ENCODE results near the gene CEMIP. TPM values are rescaled to one million over a fixed set of nuclear protein-coding genes. Genes with fewer than 3 reads are reported as not detected.

CEMIP gene
- total and polyA plus RNA-seq, 3 experiments from 2014 or later, result not detected

DNA sequence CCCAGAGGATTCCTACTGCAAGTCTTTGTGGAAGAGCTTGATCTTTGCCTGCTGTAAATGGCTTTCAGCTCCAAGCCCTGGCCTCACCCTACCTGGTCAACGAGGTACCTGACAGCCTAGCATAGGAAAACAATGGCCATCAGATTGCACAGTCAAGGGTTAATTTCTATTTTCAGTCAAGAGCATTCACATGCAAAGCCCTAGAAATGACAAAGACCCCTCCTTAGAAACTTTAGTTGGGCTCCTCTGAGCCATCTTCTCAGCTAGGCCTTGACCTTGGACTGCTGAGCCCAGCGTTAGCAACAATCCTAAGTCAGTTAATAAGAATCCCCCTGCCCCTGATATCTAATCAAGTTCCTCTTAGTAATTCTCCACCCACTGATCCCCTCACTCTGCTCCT, 192.0 kb downstream of the CEMIP start:
- Mint-ChIP-seq H3K27ac (peak overlapping the region in 4 of 8 donors; percentile 11 to 74 (median 56)), H3K9me3 (no peaks in the 10 kb centered on the region), H3K4me3 (no peak overlapping the region), H3K36me3 (peaks cover 0 to 52% (median 6%) of the 10 kb centered on the region in 3 donors), H3K27me3 (peaks cover 0 to 3% of the 10 kb centered on the region in 2 donors), H3K4me1 (peaks cover 24 to 26% (median 24%) of the 10 kb centered on the region in 3 donors)
- no peak overlapping the region for H3K27ac ChIP-seq (ENCODE audit: low read depth, low read length)
- DNase-seq, result no peak
- ChIA-PET CTCF (interaction anchor here (0.8 to 1.7 kb wide), 4 partner anchors 8 to 295 kb away, joined by 3 to 10 read pairs (median 4); no protein-coding TSS in a partner anchor), POLR2A (no interaction called here)
- H3K4me3 ChIP-seq (ENCODE audit: low read length), result no peak overlapping the region
- H3K9me3 ChIP-seq (ENCODE audit: low read length), result no peaks in the 10 kb centered on the region
- H3K27me3 ChIP-seq (ENCODE audit: insufficient read depth, low read length, poor library complexity, severe bottlenecking), result no peaks in the 10 kb centered on the region
- H3K4me1 ChIP-seq (ENCODE audit: insufficient read depth, low read length), result no peaks in the 10 kb centered on the region
- no peaks in the 10 kb centered on the region for H3K36me3 ChIP-seq (ENCODE audit: insufficient read depth, low read length)

- peaks cover 30 to 37% (median 35%) of the 10 kb centered on the region in 3 donors for H3K4me1 Mint-ChIP-seq
- no peak overlapping the region for H3K4me3 Mint-ChIP-seq
- DNase-seq, result no peak
- Histone ChIP-seq H3K4me3 (ENCODE audit: low read length) (no peak overlapping the region), H3K4me1 (ENCODE audit: insufficient read depth, low read length) (peaks cover under 1% of the 10 kb centered on the region), H3K9me3 (ENCODE audit: low read length) (no peaks in the 10 kb centered on the region), H3K36me3 (ENCODE audit: insufficient read depth, low read length) (no peaks in the 10 kb centered on the region), H3K27me3 (ENCODE audit: insufficient read depth, low read length, poor library complexity, severe bottlenecking) (no peaks in the 10 kb centered on the region), H3K27ac (ENCODE audit: low read depth, low read length) (no peak overlapping the region)
- POLR2A ChIA-PET, result no interaction called here
- CTCF ChIA-PET, result interaction anchor here (1.7 kb wide), 1 partner anchor 294 kb away, joined by 4 read pairs; no protein-coding TSS in a partner anchor
- H3K9me3 Mint-ChIP-seq, result no peaks in the 10 kb centered on the region
- H3K36me3 Mint-ChIP-seq, result peaks cover 0 to 56% (median 8%) of the 10 kb centered on the region in 3 donors
- H3K27ac Mint-ChIP-seq, result peak overlapping the region in 4 of 8 donors; percentile 1 to 66 (median 16)
- peaks cover 0 to 2% of the 10 kb centered on the region in 2 donors for H3K27me3 Mint-ChIP-seq
Measured at GRCh38 chr15:80972276-80972675, 193.1 kb downstream of the CEMIP start.

- peaks cover 43 to 52% (median 51%) of the 10 kb centered on the region in 3 donors for H3K4me1 Mint-ChIP-seq
- CTCF ChIA-PET, result interaction anchor here (0.9 to 2.2 kb wide), 2 partner anchors 110 to 291 kb away, joined by 3 to 10 read pairs; no protein-coding TSS in a partner anchor
- H3K27me3 Mint-ChIP-seq, result peaks cover 0 to 2% of the 10 kb centered on the region in 2 donors
- POLR2A ChIA-PET, result interaction anchor here (0.7 kb wide), 2 partner anchors 39 to 1800 kb away, joined by 3 to 5 read pairs; no protein-coding TSS in a partner anchor
- Histone ChIP-seq H3K27ac (ENCODE audit: low read depth, low read length) (no peak overlapping the region), H3K4me3 (ENCODE audit: low read length) (no peak overlapping the region), H3K27me3 (ENCODE audit: insufficient read depth, low read length, poor library complexity, severe bottlenecking) (no peaks in the 10 kb centered on the region), H3K36me3 (ENCODE audit: insufficient read depth, low read length) (peaks cover 22% of the 10 kb centered on the region), H3K4me1 (ENCODE audit: insufficient read depth, low read length) (peaks cover 6% of the 10 kb centered on the region), H3K9me3 (ENCODE audit: low read length) (no peaks in the 10 kb centered on the region)
- H3K9me3 Mint-ChIP-seq, result no peaks in the 10 kb centered on the region
- H3K36me3 Mint-ChIP-seq, result peaks cover 3 to 62% (median 13%) of the 10 kb centered on the region in 3 donors
- DNase-seq, result no peak
- H3K27ac Mint-ChIP-seq, result peak overlapping the region in 6 of 8 donors; percentile 7 to 81 (median 48)
- H3K4me3 Mint-ChIP-seq, result no peak overlapping the region
Measured at GRCh38 chr15:80974914-80975313, 195.7 kb downstream of the CEMIP start.

DNA sequence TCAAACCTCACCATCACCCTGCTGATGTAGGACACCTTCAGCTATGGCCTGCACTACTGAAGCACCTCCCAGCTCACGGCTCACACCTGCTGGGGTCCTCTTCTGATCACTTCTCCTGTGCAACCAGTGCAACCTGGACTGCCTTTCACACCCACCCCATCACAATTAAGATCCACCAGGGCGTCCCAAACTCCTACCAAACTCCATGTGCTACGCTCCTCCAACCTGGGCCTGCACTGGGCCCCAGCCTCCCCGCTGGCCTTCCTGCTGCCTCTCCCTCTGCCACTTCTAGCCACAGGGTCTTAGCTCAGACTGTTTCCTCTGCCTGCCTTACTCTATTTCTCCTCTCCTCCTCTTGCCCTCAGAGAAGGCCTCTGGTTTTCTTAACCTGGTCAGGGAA, 197.7 kb downstream of the CEMIP start:
- peaks cover 5 to 66% (median 16%) of the 10 kb centered on the region in 3 donors for H3K36me3 Mint-ChIP-seq
- no peaks in the 10 kb centered on the region for H3K9me3 ChIP-seq (ENCODE audit: low read length)
- H3K27ac ChIP-seq (ENCODE audit: low read depth, low read length), result no peak overlapping the region
- H3K9me3 Mint-ChIP-seq, result no peaks in the 10 kb centered on the region
- no peaks in the 10 kb centered on the region for H3K27me3 Mint-ChIP-seq
- ChIA-PET POLR2A (no interaction called here), CTCF (interaction anchor here (0.8 to 2.3 kb wide), 6 partner anchors 9 to 290 kb away, joined by 3 to 15 read pairs (median 3); partner anchors contain the start of gene TLNRD1)
- no peak for DNase-seq
- no peak overlapping the region for H3K4me3 ChIP-seq (ENCODE audit: low read length)
- H3K36me3 ChIP-seq (ENCODE audit: insufficient read depth, low read length), result peaks cover 27% of the 10 kb centered on the region
- peaks cover 6% of the 10 kb centered on the region for H3K4me1 ChIP-seq (ENCODE audit: insufficient read depth, low read length)
- H3K4me3 Mint-ChIP-seq, result peak overlapping the region in 1 of 7 donors; percentile 54
- H3K27ac Mint-ChIP-seq, result peak overlapping the region in 6 of 8 donors; percentile 43 to 77 (median 71)
- no peaks in the 10 kb centered on the region for H3K27me3 ChIP-seq (ENCODE audit: insufficient read depth, low read length, poor library complexity, severe bottlenecking)
- peaks cover 35 to 49% (median 44%) of the 10 kb centered on the region in 3 donors for H3K4me1 Mint-ChIP-seq

GRCh38 chr15:80977627-80978036, 198.5 kb downstream of the CEMIP start:
- H3K4me1 ChIP-seq (ENCODE audit: insufficient read depth, low read length), result peaks cover 6% of the 10 kb centered on the region
- H3K36me3 ChIP-seq (ENCODE audit: insufficient read depth, low read length), result peaks cover 27% of the 10 kb centered on the region
- H3K27me3 ChIP-seq (ENCODE audit: insufficient read depth, low read length, poor library complexity, severe bottlenecking), result no peaks in the 10 kb centered on the region
- H3K4me1 Mint-ChIP-seq, result peaks cover 42 to 57% (median 52%) of the 10 kb centered on the region in 3 donors
- peak overlapping the region in 6 of 8 donors; percentile 44 to 87 (median 57) for H3K27ac Mint-ChIP-seq
- peaks cover 5 to 67% (median 20%) of the 10 kb centered on the region in 3 donors for H3K36me3 Mint-ChIP-seq
- no peak overlapping the region for H3K4me3 Mint-ChIP-seq
- no peaks in the 10 kb centered on the region for H3K9me3 ChIP-seq (ENCODE audit: low read length)
- DNase-seq, result peak in 1 of 5 donors; percentile 53
- H3K4me3 ChIP-seq (ENCODE audit: low read length), result no peak overlapping the region
- H3K27ac ChIP-seq (ENCODE audit: low read depth, low read length), result no peak overlapping the region
- POLR2A ChIA-PET, result no interaction called here
- H3K27me3 Mint-ChIP-seq, result no peaks in the 10 kb centered on the region
- CTCF ChIA-PET, result interaction anchor here (0.8 to 2.3 kb wide), 4 partner anchors 9 to 289 kb away, joined by 3 to 15 read pairs (median 6); no protein-coding TSS in a partner anchor
- no peaks in the 10 kb centered on the region for H3K9me3 Mint-ChIP-seq

- Histone ChIP-seq H3K4me3 (ENCODE audit: low read length) (no peak overlapping the region), H3K4me1 (ENCODE audit: insufficient read depth, low read length) (peaks cover 6% of the 10 kb centered on the region), H3K27ac (ENCODE audit: low read depth, low read length) (no peak overlapping the region), H3K9me3 (ENCODE audit: low read length) (no peaks in the 10 kb centered on the region), H3K27me3 (ENCODE audit: insufficient read depth, low read length, poor library complexity, severe bottlenecking) (no peaks in the 10 kb centered on the region), H3K36me3 (ENCODE audit: insufficient read depth, low read length) (peaks cover 27% of the 10 kb centered on the region)
- Mint-ChIP-seq H3K4me1 (peaks cover 48 to 64% (median 59%) of the 10 kb centered on the region in 3 donors), H3K27ac (peak overlapping the region in 6 of 8 donors; percentile 11 to 94 (median 30)), H3K27me3 (no peaks in the 10 kb centered on the region), H3K36me3 (peaks cover 5 to 65% (median 20%) of the 10 kb centered on the region in 3 donors), H3K9me3 (no peaks in the 10 kb centered on the region), H3K4me3 (no peak overlapping the region)
- no peak for DNase-seq
- ChIA-PET POLR2A (no interaction called here), CTCF (interaction anchor here (2.0 kb wide), 2 partner anchors 9 to 287 kb away, joined by 9 to 10 read pairs; no protein-coding TSS in a partner anchor)
Measured at GRCh38 chr15:80978685-80979329, 199.6 kb downstream of the CEMIP start.

- Histone ChIP-seq H3K4me1 (ENCODE audit: insufficient read depth, low read length) (peaks cover 11% of the 10 kb centered on the region), H3K27ac (ENCODE audit: low read depth, low read length) (no peak overlapping the region), H3K9me3 (ENCODE audit: low read length) (no peaks in the 10 kb centered on the region), H3K4me3 (ENCODE audit: low read length) (no peak overlapping the region), H3K36me3 (ENCODE audit: insufficient read depth, low read length) (peaks cover 27% of the 10 kb centered on the region), H3K27me3 (ENCODE audit: insufficient read depth, low read length, poor library complexity, severe bottlenecking) (no peaks in the 10 kb centered on the region)
- Mint-ChIP-seq H3K27ac (peak overlapping the region in 4 of 8 donors; percentile 23 to 74 (median 63)), H3K9me3 (no peaks in the 10 kb centered on the region), H3K4me1 (peaks cover 50 to 69% (median 64%) of the 10 kb centered on the region in 3 donors), H3K36me3 (peaks cover 5 to 69% (median 20%) of the 10 kb centered on the region in 3 donors), H3K27me3 (no peaks in the 10 kb centered on the region), H3K4me3 (no peak overlapping the region)
- no peak for DNase-seq
- ChIA-PET CTCF (interaction anchor here (2.0 kb wide), 2 partner anchors 9 to 287 kb away, joined by 9 to 10 read pairs; no protein-coding TSS in a partner anchor), POLR2A (no interaction called here)
Measured at GRCh38 chr15:80979538-80980200, 200.5 kb downstream of the CEMIP start.

All from CD8-positive, alpha-beta memory T cell (primary cell).